ENCODE measurements around the gene UBQLN2.
A peak's percentile ranks its signal among the peaks of the same experiment; 100 is the strongest.

DNA sequence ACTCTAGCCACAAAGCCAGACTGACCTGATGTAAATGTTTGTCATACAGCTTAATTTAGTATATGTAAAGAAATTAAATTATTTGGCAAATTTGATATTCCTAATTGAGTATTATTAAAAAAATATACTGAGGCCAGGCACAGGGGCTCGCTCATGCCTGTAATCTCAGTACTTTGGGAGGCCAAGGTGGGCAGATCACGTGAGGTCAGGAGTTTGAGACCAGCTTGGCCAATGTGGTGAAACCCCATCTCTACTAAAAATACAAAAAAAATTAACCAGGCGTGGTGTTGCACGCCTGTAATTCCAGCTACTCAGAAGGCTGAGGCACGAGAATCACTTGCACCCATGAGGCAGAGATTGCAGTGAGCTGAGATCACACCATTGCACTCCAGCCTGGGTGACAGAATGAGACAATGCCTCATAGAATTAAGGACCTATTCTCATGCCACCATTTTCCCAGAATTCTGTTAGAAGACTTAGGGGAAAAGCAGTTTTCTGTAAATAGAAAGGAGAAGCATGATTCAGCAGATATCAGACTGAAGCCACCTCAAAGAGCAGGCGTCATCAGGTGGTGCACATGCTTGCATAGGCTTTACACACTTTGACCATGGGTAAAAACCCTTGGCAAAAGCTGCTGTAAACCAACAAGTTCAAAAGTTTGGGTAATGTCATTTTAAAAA lies 6.1 kb downstream of the UBQLN2 start:
- TF ChIP-seq MAFK (IDR thresholded peaks at IDR 0.05; ENCODE audit: low read depth, low read length) = no peak
- TF ChIP-seq, protein P1, sequence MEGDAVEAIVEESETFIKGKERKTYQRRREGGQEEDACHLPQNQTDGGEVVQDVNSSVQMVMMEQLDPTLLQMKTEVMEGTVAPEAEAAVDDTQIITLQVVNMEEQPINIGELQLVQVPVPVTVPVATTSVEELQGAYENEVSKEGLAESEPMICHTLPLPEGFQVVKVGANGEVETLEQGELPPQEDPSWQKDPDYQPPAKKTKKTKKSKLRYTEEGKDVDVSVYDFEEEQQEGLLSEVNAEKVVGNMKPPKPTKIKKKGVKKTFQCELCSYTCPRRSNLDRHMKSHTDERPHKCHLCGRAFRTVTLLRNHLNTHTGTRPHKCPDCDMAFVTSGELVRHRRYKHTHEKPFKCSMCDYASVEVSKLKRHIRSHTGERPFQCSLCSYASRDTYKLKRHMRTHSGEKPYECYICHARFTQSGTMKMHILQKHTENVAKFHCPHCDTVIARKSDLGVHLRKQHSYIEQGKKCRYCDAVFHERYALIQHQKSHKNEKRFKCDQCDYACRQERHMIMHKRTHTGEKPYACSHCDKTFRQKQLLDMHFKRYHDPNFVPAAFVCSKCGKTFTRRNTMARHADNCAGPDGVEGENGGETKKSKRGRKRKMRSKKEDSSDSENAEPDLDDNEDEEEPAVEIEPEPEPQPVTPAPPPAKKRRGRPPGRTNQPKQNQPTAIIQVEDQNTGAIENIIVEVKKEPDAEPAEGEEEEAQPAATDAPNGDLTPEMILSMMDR (IDR thresholded peaks at IDR 0.05; ENCODE audit: control extremely low read depth in 1 of 3, insufficient read depth in 1 of 3, low read depth in 1 of 3, low read length in 3 of 3) = no peak
- TF ChIP-seq, protein P2, sequence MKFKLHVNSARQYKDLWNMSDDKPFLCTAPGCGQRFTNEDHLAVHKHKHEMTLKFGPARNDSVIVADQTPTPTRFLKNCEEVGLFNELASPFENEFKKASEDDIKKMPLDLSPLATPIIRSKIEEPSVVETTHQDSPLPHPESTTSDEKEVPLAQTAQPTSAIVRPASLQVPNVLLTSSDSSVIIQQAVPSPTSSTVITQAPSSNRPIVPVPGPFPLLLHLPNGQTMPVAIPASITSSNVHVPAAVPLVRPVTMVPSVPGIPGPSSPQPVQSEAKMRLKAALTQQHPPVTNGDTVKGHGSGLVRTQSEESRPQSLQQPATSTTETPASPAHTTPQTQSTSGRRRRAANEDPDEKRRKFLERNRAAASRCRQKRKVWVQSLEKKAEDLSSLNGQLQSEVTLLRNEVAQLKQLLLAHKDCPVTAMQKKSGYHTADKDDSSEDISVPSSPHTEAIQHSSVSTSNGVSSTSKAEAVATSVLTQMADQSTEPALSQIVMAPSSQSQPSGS (IDR thresholded peaks at IDR 0.05; ENCODE audit: low read length) = no peak
- TF ChIP-seq TAF7 (optimal IDR thresholded peaks at IDR 0.05; ENCODE audit: borderline replicate concordance, low read depth, low read length) = no peak
- no peak for TF ChIP-seq TBP (IDR thresholded peaks at IDR 0.05; ENCODE audit: low read depth, low read length)
- TF ChIP-seq SP1 (IDR thresholded peaks at IDR 0.05; ENCODE audit: low read depth, low read length) = no peak
- TF ChIP-seq TEAD4 (IDR thresholded peaks at IDR 0.05; ENCODE audit: low read depth, low read length) = no peak
- no peak for TF ChIP-seq JUND (IDR thresholded peaks at IDR 0.05; ENCODE audit: low read length)
- no peak for TF ChIP-seq SRF (IDR thresholded peaks at IDR 0.05; ENCODE audit: low read depth, low read length)
- TF ChIP-seq CHD2 (IDR thresholded peaks at IDR 0.05; ENCODE audit: low read length) = no peak
- 0 out of 2 replicates have a peak, but pooled peaks have one; percentile 11 for TF ChIP-seq POLR2AphosphoS5 (IDR thresholded peaks at IDR 0.05; ENCODE audit: low read depth, low read length)
- no peak for TF ChIP-seq EZH2 (IDR thresholded peaks at IDR 0.05; ENCODE audit: low read depth, low read length, severe bottlenecking)

All from H1 (cell line).